Measurements from ENCODE around the gene PRMT2.

DNA sequence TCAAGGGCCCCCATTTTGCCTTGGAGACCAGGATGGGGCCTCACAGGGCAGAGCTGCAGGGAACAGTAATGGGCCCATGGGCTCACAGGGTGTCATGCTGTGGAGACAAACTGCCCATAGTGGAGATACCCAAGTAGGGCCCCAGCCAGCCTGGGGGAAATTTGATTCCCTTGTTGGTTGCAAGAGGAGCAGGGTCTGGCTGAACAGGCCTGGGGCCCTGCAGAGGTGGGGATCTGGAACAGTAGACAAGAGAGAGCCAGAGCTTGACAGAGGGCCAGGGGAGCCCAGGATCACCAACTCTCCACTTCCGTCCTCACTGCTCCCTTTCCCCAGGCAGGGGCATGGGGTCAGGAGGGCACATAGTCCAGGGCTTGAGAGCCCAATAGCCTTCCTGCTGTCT is 39.3 kb upstream of the PRMT2 start:
- no peak for TF ChIP-seq CTCF (IDR thresholded peaks at IDR 0.05 in 4 of 5, conservative IDR thresholded peaks at IDR 0.05 in 1 of 5)
- no peak for TF ChIP-seq POLR2A (IDR thresholded peaks at IDR 0.05)
